22Rv1 (cell line): Measurements from ENCODE around the gene PAM16.

ENCODE experiments used
- CTCF ChIP-seq: fragments of 450-650 bp; IDR thresholded peaks from 2 replicates; pipeline ENCODE4 v1.5.1; 2017; ENCODE audit warnings: mild to moderate bottlenecking
- ZFX ChIP-seq: fragments of 450-650 bp; IDR thresholded peaks from 2 replicates; pipeline ENCODE4 v1.6.1; 2017; ENCODE audit warnings: antibody characterized with exemption, borderline replicate concordance

GRCh38 chr16:4344983-4345835 lies 5.9 kb downstream of the PAM16 start:
- TF ChIP-seq CTCF (no peak), ZFX (no peak)
